HG02763 (cell line): Measurements from ENCODE around the gene TBC1D5.
"Not testable (repeated sequence)": the region's sequence is repeated elsewhere in the genome, so short reads cannot be mapped to it uniquely, and the experiment has no call there.

ENCODE experiments used
- ATAC-seq: cut with Tn5 transposase; IDR thresholded peaks from one replicate; pipeline ENCODE4 v1.9.1; 2021; ENCODE audit warnings: mild to moderate bottlenecking, moderate library complexity; ENCODE audit not compliant: unreplicated experiment

TBC1D5 gene

DNA sequence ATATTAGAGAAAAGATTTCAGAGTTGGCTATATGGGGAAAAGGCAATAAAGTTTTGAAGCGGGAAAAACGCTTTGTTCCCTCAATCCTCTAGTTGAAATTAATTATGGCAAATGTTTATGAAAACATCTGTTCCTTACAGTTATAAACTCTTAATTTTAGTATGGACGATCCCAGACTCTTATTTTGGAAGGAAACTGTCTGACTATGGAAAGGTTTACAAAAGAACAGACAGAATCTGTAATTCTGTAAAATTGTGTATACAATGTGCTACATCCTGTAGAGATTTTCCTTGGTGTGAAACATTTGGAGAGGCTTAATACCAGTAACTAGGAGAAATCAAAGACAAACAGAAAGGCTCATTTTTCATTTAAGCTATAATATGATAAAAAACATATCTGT, 311.8 kb downstream of the TBC1D5 start:
- no peak for ATAC-seq

DNA sequence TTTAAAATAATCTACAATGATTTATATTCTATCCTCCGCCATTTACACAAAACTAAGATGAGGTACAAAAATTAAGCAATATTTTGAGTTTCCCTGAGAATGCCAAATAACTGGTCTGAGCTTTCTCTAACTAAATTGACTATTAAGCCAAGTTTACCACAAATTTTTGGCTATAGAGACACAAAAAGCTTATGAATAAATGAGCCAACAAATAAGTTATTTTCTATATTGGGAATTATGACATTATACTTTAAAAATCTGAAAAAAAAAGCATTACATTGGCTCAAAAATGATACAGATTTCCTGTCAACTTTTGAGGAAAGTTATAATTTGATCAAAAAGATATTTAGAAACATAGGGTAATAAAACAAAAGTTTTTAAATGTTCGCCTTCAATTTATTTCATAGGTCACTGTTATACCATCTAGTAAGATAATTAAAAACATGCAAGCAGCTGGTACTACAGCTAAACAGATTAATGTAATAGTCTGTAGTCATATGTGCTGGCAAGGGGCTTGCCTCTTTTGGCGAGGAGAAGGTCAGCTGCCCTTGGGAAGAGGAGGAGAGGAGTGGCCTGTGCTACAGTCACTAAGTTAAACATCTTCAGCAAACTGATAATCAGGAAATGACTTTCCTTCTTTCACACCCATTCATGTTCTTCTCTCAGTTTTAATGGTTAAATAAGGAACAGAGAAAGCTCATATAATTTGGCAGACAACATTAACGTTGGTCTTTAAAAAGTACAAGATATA, 318.5 kb downstream of the TBC1D5 start:
- no peak for ATAC-seq

DNA sequence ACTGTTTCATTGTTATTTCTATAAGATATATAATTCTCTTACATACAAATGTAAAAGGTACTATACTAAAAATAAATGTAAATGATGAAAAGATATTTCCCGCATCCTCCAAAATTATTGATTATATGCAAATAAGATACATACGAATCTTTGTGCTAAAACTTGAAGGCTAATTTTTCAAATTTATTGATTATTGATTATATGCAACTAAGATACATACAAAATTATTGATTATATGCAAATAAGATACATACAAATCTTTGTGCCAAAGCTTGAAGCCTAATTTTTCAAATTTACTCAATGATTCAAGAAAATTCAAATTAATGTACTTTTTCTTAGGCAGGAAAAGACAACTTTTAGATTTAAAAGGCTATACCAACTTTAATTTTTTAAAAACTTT, 319.8 kb downstream of the TBC1D5 start:
- no peak for ATAC-seq

DNA sequence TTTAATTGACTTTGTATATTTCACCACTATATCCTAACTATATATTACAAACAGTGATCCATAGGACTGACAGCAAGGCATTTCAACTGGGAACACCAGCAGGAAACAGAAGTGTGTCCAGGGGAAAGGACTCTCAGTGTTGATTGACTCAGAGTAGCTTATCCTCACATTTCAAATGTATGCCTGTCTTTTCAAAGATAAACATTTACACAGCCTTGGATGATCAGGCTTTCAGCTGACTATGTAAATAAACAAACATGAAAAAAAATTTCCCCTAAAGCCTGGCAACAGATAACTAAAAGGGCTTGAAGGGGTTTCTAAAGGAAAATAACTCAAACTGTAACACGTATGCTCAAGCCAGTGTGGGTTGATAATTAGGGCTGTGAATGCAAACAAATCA, 321.8 kb downstream of the TBC1D5 start:
- ATAC-seq: no peak

DNA sequence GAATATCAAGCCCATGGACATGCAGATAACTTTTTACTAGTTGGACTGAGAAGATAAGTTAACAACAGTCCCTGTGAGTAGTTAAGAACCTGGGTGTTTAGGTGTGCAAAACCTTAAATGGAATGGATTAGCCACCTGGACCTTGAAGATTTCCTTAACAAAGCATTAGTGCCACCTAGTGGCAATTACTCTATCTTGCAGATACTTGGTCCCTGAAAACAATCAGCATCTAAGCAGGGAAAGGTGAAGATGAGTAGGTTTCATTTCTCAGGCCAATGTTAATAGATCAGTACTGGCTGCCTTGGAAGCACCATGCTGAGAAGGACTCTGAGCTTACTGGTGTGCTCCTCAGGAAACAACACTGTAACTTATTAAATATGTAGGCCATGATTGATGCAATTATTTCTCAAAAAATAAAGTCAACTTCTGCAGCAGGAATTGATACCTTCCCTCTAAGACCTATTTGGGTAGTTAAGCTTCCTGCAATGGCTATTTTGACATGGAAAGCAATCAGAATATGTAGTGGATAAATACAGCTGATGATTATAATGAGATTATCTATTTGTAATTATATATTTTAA, 329.4 kb downstream of the TBC1D5 start:
- peak; percentile 63 for ATAC-seq

DNA sequence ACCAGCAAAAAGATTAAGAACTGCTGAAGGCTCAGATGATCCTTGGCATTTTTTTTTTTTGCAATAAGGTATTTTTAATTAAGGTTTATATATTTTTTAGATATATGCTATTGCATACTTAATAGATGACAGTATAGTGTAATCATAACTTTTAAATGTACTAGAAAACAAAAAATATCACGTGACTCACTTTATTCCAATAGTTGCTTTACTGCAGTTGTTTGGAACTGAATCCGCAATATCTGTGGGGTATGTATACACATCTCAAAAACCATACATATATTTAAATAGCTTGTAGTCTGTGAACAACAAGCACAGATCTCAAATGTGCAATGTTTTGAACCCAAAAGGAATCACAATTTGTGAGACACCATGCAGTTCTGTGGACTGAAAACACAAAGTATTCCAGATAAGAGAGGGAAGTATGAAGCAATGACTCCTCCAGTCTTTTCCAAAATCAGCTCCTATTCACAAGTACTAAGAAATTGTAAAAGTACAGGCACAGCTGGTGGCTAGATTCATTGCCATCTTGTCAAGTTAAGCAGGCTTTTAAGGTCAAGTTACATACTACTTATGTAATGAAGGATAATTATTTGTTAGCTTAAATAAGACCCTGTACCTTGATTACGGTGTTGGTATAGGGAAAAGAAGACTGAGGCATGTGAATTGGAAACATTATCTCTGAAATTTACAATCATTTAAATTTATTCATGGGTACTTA, 331.1 kb downstream of the TBC1D5 start:
- ATAC-seq: no peak

DNA sequence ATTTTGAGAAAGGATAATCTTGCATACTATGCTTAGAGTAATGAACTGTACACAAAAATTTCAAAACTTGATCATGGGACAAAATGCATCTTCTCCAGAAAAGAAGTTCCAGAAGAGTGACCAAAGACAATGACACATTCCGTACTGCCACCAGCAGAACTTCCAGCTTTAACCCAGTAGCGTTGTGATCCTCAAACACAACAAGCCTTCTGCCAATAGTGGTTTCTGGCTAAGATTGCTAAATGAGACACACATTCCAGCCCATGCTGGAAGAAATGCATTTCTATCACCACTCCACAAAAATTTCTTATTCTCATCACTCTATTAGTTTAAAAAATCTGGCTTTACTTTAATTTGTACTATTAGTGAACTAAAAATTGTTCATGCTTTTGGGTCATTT, 334.9 kb downstream of the TBC1D5 start:
- ATAC-seq: no peak

DNA sequence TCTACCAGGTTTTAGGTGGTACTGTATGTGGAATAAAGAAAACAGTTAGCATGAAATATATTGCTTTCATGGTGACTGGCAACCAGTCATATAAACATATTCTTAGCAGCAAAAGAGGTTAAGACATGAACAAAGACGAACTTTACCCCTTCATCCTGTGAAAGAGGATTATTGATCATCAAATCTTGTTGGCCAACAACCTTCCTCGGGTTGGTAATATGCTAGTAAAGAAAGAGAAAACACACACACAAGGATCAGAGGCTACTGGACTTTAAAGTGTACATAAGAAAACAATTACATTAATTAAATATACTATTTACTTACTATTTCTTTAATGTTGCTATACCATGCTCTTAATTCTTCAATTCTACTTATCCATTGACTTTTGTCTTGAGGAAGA, 337.9 kb downstream of the TBC1D5 start:
- no peak for ATAC-seq

DNA sequence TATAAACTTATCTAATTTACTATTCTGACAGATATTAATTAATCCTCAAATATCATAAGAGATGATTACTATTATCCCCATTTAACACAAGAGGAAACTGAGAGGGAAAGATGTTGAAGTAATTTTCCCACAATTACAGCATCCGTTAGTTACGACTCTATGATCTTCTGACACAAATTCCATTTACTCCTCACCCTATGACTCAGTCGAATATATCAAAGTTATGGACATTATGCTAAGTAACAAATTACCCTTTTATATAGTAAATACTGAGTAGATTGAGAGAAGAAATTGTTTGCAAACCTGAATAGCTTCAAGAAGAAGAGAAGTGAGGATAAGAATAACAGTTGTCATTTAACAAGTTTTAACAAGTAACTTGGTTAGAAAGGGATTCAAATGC, 340.0 kb downstream of the TBC1D5 start:
- no peak for ATAC-seq

DNA sequence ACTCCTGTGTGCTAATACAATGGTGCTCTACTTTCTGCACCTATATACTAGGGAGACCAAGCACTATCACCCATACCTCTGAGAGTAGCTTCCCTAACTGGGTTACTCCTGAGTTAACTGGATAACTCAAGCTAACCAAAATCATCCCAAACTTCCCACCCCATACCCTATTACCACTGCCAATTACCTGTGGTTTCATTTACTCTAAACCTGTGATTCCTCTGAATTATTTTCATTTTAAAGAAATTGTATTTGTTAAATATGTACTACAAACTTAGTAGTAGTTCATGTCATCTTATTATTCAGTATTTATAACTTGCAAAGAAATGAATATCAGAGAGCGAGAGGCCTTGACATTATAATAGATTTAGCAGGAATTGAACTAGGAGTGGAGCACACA, 340.5 kb downstream of the TBC1D5 start:
- ATAC-seq: no peak

DNA sequence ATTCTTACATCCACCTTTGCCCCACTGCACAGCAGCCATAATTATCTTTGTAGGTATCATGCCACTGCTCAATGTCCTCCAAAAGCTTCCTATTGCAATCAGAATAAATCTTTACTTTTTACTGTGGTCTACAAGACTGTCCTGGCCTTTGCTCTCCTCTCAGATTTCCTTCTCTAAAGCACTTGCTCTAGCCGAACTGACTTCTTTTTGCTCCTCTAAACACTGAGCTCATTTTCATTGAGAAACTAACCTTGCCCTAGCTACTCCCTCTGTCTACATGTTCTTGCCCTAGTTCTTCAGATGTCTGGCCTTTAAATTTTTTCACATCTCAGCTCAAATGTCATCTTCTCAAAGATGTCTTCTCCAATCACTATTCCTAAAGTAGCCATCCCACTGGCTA, 342.8 kb downstream of the TBC1D5 start:
- peak; percentile 39 for ATAC-seq

DNA sequence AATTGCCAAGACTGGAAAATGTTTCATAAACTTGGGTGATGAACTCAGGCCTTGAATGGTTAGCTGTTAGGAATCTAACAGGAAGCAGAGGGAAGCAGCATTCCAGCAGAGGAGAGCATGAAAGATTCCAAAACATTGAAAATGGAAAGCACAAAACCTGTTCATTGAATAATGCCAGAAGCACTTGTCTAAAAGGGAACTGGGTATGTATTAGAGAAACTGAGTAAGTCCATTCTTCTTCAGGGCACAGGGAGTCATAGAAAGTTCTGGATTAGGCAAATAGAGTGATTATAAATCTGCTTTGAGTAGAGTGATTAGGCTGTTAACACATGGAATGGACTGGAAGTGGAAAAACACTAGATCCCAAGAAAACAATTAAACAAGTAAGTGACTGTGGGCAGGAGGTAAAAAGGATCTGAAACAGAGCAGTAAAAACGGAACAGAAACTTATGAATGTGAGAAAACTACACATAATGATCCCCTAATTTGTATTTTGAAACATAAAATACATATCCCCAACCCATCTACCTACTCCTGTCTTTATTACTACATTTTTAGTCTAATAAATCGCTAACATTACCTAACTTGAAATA, 343.4 kb downstream of the TBC1D5 start:
- peak; percentile 97 for ATAC-seq

DNA sequence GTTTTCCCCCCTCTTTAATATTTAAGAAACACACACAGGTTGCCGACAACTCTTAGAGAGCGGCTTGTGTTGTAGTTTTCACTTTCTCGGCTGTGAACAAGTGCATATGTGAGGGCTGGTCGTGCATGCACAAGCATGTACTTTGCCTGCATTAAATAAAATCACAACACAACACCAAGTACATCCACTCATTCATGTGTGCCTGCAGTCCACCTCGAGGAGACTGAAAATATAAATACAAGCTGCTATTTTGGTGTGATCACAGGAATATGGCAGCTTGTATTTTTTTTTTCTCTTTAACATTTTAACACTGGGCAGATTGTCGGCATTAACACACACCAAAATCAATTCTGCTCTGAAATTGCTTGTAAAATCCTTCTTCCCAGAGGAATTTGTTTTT, 346.4 kb downstream of the TBC1D5 start:
- ATAC-seq: no peak

DNA sequence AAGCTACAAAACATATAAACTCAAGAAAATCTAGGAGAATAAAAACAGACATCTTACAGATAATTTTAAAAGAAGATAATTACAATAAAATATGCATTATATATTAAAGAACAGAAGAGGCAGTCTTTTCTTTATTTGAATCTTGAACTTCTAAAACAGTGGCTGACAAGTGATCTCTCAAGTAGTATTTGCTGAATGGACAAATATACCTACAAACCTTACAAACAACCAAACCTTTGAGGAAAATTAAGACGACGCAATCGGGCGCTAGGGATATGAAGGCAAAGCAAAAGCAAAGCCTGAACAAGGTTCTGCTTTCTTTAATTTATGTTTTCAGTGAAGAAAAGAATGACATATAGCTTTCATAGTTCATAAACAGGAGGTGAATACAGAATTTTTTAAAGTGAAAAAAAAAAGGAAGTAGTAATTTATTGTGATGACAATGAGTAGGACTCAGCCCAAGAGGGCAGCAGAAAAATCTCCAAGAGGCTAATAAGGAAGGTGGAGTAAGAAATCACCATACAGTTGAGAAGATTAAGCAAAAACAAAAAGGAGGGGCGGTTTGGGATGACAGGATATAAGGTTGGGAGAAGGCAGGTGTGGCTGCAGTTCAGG, 347.8 kb downstream of the TBC1D5 start:
- no peak for ATAC-seq

DNA sequence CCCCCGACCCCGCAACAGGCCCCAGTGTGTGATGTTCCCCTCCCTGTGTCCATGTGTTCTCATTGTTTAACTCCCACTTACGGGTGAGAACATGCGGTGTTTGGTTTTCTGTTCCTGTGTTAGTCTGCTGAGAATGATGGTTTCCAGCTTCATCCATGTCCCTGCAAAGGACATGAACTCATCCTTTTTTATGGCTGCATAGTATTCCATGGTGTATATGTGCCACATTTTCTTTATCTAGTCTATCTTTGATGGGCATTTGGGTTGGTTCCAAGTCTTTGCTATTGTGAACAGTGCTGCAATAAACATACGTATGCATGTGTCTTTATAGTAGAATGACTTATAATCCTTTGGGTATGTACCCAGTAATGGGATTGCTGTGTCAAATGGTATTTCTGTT, 349.9 kb downstream of the TBC1D5 start:
- ATAC-seq: not testable (repeated sequence)

DNA sequence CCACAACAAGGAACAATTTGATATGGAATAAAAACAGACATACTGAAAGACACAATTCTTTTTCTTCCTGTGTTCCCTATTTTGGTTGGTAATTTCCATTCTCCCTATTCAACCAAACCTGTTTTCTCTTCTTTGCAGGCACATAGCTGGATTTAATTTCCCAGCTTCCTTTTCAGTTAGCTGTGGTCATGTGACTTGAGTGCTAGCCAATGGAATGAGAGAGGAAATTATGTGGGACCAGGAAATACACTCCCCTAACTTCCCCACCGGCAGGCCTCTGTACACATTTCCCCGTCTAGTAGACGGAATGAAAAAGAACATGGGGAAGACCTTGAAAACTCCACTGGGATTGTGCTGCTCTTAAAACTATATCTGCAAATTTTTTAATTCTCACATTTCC, 351.6 kb downstream of the TBC1D5 start:
- no peak for ATAC-seq

DNA sequence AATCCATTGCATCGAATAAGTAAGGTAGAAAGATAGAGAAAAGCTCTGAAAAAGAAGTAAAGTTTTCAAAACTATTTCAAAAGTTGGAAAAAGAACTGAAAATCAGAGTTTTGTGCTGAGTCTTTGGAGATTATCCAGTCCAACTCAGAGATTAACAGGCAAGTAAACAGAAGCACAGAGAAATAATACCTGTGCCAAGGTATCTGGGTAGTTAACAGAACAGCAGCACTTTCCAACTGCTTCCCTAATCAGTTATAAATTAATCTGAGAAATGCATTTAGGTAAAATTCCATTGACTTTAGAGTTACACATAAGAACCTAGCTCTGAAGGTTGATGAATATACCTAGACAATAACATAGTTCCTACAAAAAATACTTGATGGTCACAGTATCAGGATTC, 355.3 kb downstream of the TBC1D5 start:
- ATAC-seq: no peak

DNA sequence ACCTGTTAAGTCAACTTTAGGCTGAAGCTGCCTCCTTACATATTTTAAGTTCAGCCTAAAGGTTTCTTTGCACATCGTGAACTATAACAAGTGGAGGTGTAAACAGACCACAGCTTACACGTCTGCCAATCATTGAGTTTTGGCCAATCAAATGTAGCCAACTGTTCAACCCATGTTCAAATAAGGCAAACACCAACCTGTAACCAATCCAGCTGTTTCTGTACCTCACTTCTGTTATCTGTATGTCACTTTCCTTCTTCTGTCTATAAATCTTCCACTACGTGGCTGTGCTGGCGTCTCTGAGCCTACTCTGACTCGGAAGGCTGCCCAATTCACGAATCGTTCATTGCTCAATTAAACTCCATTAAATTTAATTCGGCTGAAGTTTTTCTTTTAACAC, 356.0 kb downstream of the TBC1D5 start:
- ATAC-seq: no peak

DNA sequence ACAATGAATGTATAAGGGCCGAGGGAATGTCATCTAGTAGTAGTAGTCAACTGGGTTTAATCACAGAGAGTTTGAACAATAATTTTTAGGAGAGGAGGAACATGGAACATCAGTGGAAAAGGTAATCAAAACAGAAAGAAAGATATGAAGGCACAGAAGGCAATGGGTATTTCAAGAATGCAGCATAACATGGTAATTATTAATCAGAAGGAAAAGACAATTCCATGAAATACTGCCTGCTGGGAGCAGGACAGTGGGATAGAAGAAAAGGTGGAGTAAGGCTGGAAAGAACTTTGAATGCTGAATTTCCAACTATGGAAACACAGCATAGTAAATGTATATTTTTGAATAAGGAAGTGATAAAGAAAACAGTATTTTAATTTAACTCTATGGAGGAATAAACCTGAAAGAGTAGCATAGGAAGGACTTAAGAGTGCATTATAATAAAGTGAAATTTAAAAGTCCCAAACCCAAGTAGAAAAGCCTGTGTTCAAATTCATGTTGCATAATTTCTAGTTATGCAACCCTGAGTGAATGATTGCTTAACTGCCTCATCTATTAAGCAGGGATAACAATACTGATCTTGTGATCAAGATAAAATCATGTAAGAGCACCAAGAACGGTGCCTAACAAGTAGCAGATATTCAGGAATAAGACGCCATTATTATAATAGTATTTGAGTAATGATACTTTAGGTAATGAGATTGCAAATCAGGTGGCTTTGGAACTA, 357.7 kb downstream of the TBC1D5 start:
- no peak for ATAC-seq

DNA sequence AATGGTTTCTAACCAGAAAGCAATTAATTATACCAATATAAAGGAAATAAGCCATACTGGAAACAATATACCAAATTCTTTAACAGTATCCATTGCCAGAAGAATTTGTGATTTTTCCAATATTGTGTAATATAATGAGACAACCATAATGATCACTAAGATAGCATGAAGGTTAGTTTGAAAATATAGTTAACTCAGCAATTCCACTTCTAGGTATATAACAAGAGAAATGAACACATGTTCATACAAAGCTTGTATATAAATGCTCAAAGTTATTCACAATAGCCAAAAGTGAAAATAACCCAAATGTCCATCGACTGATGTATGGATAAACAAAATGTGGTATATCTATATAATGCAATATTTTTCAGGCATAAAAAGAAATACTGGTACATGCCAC, 369.1 kb downstream of the TBC1D5 start:
- ATAC-seq: no peak
